HG02938 (cell line): ENCODE measurements around the gene CASQ1.

Experiments used
- ATAC-seq: cut with Tn5 transposase; IDR thresholded peaks from one replicate; pipeline ENCODE4 v1.9.1; 2021; ENCODE audit warnings: mild to moderate bottlenecking, moderate library complexity; ENCODE audit not compliant: unreplicated experiment

Gene CASQ1

DNA sequence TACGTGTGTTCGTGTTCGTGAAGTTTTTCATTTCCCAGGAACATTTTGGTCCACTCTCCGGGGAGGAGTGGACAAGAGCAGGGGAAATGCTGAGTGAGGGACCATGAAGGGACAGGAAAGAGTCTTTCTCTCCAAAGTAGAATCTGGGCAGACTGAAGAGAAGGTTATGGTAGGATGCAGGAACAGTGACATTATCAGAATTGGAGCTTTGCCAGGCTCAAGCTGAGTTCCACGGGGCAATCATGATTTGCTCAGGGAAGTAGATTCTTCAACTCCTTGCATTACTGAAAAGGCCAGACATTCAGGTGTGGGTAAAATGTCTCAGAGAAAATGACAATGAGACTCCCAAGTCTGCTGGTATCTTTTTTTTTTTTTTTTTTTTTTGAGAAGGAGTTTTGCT lies 22.4 kb upstream of the CASQ1 start:
- no peak for ATAC-seq

DNA sequence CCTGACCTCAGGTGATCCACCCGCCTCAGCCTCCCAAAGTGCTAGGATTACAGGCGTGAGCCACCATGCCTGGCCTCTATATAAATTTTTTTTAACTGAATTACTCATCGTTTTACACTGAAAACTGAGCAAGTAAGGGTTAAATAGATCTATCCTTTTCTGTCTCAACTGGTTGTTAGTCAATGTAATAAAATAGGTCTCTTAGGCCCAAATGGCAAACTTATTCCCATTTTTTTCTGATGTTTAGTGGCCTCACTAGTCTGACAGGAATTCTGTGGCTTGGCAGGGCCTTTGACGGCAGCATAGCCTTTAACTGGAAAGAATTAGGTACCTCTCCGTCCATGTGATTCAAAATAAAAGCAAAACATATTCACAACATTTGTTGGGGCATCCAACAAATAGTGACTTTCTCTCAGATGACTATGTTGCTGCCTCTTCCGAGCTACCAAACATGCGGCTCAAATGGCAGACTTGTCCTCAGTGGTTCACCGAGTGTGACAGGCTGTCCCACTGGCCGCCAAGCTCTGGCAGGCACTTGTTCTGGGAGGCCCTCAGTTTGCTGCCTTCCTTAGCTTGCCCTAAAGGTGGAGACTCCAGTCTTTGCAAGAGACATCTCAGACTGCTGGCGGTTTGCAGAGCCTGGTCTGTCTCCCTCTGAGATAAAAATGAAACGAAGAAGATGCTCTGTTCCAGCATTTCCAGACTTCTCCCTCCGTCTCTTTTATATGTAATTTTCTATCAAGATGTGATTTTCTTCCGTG lies 21.6 kb upstream of the CASQ1 start:
- ATAC-seq, result no peak

DNA sequence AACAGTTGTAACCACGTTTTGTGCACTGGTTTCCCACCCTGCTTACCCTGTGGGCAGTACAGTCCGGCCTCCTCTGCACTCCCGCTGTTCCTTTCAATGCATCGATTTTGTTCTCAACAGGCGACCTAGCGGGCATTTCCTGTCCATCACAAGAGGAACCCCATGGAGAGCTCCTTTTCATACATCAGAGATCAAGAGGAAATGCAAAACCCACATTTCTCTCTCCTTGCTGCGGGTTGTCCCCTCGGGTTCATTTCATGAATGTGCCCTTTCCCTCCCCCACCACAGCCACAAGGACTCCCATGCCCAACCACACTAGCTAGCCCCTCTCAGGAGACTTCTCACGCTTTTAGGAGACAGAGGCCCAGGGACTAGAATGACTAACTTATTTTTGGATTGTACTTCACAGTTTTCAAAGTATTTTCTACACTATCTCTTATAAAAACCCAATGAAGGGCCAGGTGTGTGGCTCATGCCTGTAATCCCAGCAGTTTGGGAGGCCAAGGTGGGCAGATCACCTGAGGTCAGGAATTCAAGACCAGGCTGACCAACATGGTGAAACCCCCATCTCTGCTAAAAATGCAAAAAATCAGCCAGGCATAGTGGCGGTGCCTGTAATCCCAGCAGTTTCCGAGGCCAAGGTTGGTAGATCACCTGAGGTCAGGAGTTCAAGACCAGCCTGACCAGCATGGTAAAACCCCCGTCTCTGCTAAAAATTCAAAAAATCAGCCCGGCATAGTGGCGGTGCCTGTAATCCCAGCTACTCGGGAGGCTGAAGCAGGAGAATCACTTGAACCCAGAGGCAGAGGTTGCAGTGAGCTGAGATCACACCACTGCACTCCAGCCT lies 20.6 kb upstream of the CASQ1 start:
- peak; percentile 50 for ATAC-seq

GRCh38 chr1:160171354-160171753 lies 19.0 kb upstream of the CASQ1 start:
- no peak for ATAC-seq

- ATAC-seq, result no peak
These were observed 18.4 kb upstream of the CASQ1 start for GRCh38 chr1:160171980-160172379.

DNA sequence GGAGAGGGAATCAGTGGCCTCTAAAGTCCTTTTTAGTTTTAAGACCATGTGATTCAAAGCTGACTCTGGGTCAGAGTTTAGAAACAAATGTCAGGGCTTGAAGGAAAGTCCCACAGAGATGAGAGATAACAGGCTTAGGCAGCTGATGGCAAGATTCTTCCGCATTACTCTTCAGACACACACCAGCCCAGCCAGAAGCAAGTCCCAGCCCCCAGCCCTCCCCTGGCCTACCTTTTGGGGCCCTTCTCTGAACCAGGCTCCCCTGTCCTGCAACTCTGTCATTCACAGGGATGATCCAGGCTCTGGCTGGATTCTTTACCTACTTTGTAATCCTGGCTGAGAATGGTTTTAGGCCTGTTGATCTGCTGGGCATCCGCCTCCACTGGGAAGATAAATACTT lies 13.1 kb upstream of the CASQ1 start:
- no peak for ATAC-seq

DNA sequence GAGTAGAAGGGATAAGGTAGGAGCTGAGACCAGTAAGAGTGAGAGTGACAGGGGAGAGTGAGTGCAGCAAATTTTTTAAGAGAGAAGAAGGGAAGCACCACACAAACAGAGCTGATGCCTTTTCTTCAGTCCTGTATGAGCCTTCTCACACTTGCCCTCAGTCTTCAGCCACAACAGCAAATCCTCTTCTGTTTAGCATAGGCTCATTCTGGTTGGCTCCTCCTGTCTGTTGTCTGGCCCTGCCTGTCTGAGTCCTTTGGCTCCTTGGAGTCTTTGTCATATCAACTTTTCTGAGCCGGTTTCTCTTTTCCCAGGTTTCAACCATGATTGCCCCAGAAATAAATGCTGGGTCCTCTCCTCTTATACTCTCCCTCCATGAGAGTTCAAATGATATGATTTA lies 12.7 kb upstream of the CASQ1 start:
- no peak for ATAC-seq

DNA sequence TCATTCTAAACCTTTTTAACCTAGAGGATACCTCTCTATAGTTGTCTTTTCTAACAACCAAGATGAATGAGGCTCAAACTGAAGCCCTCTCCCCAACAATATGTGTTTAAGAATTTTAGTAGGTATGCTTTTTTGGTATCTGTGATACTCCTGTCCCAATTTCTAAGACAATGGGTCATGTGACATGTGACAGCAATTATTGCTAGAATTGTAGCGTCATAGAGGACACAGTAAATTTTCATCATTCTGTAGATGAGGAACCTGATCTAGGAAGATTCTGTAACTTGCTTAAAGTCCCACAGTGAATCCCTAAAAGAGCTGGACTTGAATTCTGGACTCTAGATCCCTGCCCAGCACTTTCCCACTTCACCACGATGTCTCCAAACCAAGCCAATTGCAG lies 11.6 kb upstream of the CASQ1 start:
- no peak for ATAC-seq

DNA sequence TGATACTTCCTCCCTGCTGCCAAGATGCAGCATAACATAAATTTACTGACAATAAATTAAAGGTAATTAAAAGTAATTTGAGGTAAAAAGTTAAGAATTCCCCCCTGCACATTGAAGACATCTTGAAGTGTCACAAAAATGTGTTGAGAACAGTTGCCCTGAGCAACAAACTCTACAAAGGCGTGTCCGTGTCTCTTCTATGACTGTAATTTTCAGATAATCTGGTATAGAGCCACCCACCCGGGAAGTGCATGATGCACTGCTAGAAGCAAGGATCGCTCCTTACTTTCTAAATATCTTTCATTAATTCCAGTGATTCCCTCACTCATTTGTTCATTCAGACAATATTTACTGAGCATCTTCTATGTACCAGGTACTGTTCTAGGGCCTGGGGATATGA lies 11.0 kb upstream of the CASQ1 start:
- no peak for ATAC-seq

DNA sequence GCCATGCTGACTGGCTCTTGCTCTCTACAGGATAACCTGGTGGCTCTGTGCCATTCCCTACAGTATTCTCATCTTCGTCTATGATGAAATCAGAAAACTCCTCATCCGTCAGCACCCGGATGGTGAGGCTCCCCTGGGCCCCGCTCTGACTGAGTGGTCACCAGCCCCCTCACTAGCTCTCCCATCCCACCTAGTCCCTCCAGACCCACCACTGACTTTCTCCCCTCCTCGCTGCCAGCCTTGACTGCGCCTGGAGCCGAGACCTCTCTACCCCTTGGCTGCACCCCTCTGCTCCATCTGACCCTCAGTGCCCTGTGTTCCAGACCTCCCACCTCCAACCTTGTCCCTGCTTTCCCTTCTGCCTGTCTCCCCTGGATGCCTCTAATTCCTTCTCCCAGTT lies 4.1 kb upstream of the CASQ1 start:
- ATAC-seq, result no peak

DNA sequence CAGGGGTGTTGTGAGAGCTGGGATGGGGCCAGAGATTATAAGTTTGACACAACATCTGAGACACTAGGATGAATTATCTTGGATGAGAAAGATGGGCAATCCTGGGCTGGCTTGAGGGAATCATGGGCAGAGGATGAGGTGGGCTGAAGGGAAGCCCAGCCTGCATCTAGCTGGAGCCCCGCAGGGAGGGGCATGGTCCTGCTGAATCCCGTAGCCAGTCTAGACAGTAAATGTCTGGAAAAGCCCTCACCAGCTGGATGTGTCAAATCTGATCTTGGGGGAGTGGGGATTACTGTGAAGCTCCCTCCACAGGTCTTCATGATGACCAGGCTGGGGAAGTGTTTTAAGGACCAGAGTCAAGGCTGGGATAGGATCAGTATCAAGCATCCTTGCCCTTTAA lies 3.6 kb upstream of the CASQ1 start:
- ATAC-seq, result no peak

- ATAC-seq, result no peak
These were observed 3.0 kb upstream of the CASQ1 start for GRCh38 chr1:160187407-160187806.

- no peak for ATAC-seq
These were observed 2.0 kb upstream of the CASQ1 start for GRCh38 chr1:160188341-160188740.

DNA sequence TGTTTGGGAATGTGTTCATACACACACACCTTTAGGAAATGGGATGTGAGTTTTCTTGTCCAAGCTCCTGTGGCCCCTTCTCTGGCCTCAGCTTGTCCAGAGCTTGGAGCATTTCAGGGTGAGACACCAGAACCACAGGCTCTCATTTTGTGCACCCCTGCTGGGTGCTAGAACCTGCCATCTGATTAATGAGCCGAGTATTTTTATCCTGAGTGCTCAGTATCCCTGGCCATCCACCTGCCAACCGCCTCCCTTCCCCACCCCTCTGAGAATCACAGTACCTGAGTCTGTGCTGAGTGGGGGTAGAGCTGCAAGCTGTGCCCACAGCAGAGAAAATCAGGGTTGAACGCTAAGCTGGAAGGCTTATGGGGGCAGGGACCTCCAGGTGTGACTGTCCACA lies 1.4 kb downstream of the CASQ1 start:
- no peak for ATAC-seq

DNA sequence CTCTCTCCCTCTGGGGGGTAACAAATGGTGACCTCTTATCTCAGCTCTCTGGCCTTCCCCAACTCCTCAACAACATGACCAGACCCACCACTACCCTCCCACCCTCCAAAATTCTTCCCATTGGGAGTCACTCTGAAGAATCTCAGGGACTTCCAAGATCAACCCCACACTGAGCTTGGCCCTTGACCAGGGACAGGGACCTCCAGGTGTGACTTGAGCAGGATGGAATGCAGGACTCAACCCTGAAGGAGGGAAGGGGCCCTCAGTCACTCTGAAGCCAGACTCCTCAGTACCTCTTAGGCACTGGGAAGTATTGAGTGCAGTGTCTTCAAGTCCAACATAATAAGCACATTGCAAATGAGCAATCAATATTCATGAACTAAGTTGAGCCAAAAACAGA lies 1.9 kb downstream of the CASQ1 start:
- no peak for ATAC-seq

- ATAC-seq, result no peak
These were observed 2.9 kb downstream of the CASQ1 start for GRCh38 chr1:160193091-160193819.

DNA sequence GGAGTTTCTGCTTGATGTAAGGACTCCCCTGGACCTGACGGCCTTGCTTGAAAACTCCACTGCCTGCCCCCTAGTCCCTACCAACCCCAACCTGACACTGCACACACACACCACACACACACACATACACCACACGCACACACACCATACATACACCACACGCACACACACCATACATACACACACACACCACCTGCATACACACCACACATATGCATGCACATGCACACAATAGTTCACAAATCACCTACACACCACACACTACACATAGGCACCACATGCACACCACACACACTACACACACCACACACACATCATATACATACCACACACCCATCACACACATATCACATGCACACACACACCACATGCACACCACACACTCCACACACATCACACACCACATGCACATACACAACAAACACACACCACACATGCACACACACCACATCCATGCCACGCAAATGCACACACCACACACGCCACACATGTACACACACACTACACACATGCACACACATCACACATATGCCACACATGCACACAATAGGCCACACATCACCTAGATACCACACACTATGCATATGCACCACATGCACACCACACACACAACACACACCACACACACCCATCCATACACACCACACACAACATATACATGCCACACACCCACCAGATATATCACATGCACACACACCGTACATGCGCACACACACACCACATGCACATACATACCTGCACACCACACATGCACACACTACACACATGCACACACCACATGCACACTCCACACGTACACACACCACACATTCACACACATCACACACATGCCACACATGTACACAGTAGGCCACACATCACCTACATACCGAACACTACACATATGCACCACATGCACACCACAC lies 3.7 kb downstream of the CASQ1 start:
- no peak for ATAC-seq

DNA sequence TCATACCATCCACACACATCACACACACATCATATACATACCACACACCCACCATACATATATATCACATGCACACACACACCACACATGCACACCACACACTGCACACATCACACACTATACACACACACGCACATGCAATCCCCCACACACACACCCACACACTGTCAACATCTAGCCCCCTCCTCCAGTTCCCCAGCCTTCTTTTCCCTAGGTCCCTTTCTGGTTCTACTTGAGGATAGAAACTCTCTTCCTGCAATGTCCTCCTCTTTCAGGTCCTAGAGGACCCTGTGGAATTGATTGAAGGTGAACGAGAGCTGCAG lies 4.3 kb downstream of the CASQ1 start:
- ATAC-seq, result no peak

DNA sequence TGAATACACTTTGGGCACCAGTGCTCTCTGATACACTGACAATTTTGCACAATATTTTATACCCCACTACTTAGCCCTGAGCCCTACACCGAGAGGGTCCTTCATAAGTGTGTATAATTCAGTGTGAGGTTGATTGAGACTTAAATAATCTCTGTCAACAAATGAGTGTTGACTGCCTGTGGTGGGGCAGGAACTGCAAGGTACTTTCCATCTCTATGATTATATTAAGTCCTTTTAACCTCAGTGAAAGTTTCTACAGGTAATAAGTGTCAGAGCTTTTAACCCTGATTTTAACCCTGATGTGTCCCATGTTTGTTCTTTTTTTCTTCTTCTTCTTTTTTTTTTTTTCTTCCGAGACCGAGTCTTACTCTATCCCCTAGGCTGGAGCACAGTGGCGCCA lies 5.8 kb downstream of the CASQ1 start:
- ATAC-seq, result no peak

GRCh38 chr1:160197231-160197630 lies 6.9 kb downstream of the CASQ1 start:
- no peak for ATAC-seq

GRCh38 chr1:160200786-160201185 lies 10.4 kb downstream of the CASQ1 start:
- ATAC-seq, result no peak
